Gastrocnemius medialis (tissue), 4 donors: Measurements from ENCODE around the gene CACNA2D3. TPM values are rescaled to one million over a fixed set of nuclear protein-coding genes. Genes with fewer than 3 reads are reported as not detected.

Source experiments
- ATAC-seq, 2 donors: fragments of 150-250 bp; one replicate each; pipeline ENCODE4 v1.9.1; 2016
- DNase-seq, 2 donors: peaks; one replicate each; pipeline ENCODE4 v3.0.0-alpha.2; 2019
- H3K27ac ChIP-seq, 4 donors: fragments of 200-600 bp; sonication (generic); 1 replicate in 1 of 4; 2 replicates in 3 of 4; pipeline ENCODE4 v1.5.1; 2016 to 2018; ENCODE audit warnings: mild to moderate bottlenecking in 2 of 4, moderate library complexity in 1 of 4
- H3K27me3 ChIP-seq, 3 donors: fragments of 200-600 bp; sonication (generic) in 2 of 3; 1 replicate in 1 of 3; 2 replicates in 2 of 3; pipeline versions ENCODE4 v1.5.1 to v1.6.0; 2016 to 2019; ENCODE audit warnings: mild to moderate bottlenecking in 1 of 3, moderate library complexity in 1 of 3
- H3K36me3 ChIP-seq, 2 donors: fragments of 200-600 bp; sonication (generic) in 1 of 2; one replicate each; pipeline ENCODE4 v1.5.1; 2017 to 2018
- H3K4me1 ChIP-seq, 2 donors: fragments of 200-600 bp; sonication (generic) in 1 of 2; one replicate each; pipeline ENCODE4 v1.5.1; 2016 to 2017; ENCODE audit warnings: mild to moderate bottlenecking in 2 of 2
- H3K4me3 ChIP-seq, 4 donors: fragments of 200-600 bp; sonication (generic) in 3 of 4; 1 replicate in 1 of 4; 2 replicates in 3 of 4; pipeline ENCODE4 v1.5.1; 2016 to 2019; ENCODE audit warnings: mild to moderate bottlenecking in 2 of 4
- H3K9me3 ChIP-seq, 3 donors: fragments of 200-600 bp; sonication (generic) in 2 of 3; 1 replicate in 1 of 3; 2 replicates in 2 of 3; pipeline ENCODE4 v1.5.1; 2016 to 2019
- CTCF ChIP-seq, 5 experiments: fragments of 450-650 bp in 3 of 5; fragments of 200-600 bp in 2 of 5; sonication (generic) in 2 of 5; IDR thresholded peaks in 4 of 5; conservative IDR thresholded peaks in 1 of 5; 1 replicate in 4 of 5; 2 replicates in 1 of 5; pipeline ENCODE4 v1.5.1; 2016 to 2019; ENCODE audit warnings: antibody characterized with exemption in 5 of 5, mild to moderate bottlenecking in 3 of 5, moderate library complexity in 3 of 5
- POLR2A ChIP-seq, 2 donors: fragments of 450-650 bp; IDR thresholded peaks; one replicate each; pipeline ENCODE4 v1.6.1; 2017; ENCODE audit warnings: antibody characterized with exemption in 2 of 2, mild to moderate bottlenecking in 2 of 2, moderate library complexity in 2 of 2
- in situ Hi-C, 4 donors: fragments of 200-750 bp; cut with MboI; loops; one replicate each; pipeline versions ENCODE4 v1.15.0 to v1.8.0; 2017; ENCODE audit warnings: low sequenced_read_pairs in 4 of 4
- intact Hi-C: fragments of 100-400 bp; cut with DNase I; formaldehyde crosslinking; loops from one replicate; pipeline ENCODE4 v1.15.1; 2023; ENCODE audit warnings: low total_unique reads
- total RNA-seq, 4 donors: library from RNA; depleted of rRNA; stranded (reverse); fragments of >200 nt; gene quantifications; one replicate each; pipeline versions ENCODE4 v1.1.0 to v1.2.3, GENCODE V29; 2016

CACNA2D3 gene
- total RNA-seq, 4 donors from 2014 or later, result 4.7 to 14.4 (median 7.1) TPM

- intact Hi-C loops (no loop called here), in situ Hi-C loops (no loop called here)
- H3K36me3 ChIP-seq, result no peaks in the 10 kb centered on the region
- H3K27ac ChIP-seq, result no peak overlapping the region
- H3K9me3 ChIP-seq, result no peaks in the 10 kb centered on the region
- no peak overlapping the region for H3K4me3 ChIP-seq
- ATAC-seq, result no peak
- no peak for TF ChIP-seq POLR2A (IDR thresholded peaks at IDR 0.05)
- TF ChIP-seq CTCF (IDR thresholded peaks at IDR 0.05 in 4 of 5, conservative IDR thresholded peaks at IDR 0.05 in 1 of 5), result no peak
- no peaks in the 10 kb centered on the region for H3K4me1 ChIP-seq
- DNase-seq, result no peak
- H3K27me3 ChIP-seq, result no peaks in the 10 kb centered on the region
Measured at GRCh38 chr3:54517424-54517823, 395.1 kb downstream of the CACNA2D3 start.

- ATAC-seq (no peak), DNase-seq (no peak)
- no peak overlapping the region for H3K4me3 ChIP-seq
- intact Hi-C loops (no loop called here), in situ Hi-C loops (no loop called here)
- no peaks in the 10 kb centered on the region for H3K9me3 ChIP-seq
- no peaks in the 10 kb centered on the region for H3K4me1 ChIP-seq
- no peaks in the 10 kb centered on the region for H3K36me3 ChIP-seq
- H3K27me3 ChIP-seq, result no peaks in the 10 kb centered on the region
- no peak for TF ChIP-seq POLR2A (IDR thresholded peaks at IDR 0.05)
- no peak for TF ChIP-seq CTCF (IDR thresholded peaks at IDR 0.05 in 4 of 5, conservative IDR thresholded peaks at IDR 0.05 in 1 of 5)
- H3K27ac ChIP-seq, result no peak overlapping the region
Measured at GRCh38 chr3:54518011-54518675, 395.8 kb downstream of the CACNA2D3 start.

GRCh38 chr3:54519493-54519892 is 397.1 kb downstream of the CACNA2D3 start:
- in situ Hi-C loops, result no loop called here

GRCh38 chr3:54520060-54520459 is 397.7 kb downstream of the CACNA2D3 start:
- in situ Hi-C loops, result no loop called here
- intact Hi-C loops, result no loop called here
- peak in 1 of 2 donors; percentile 30 for DNase-seq
- Histone ChIP-seq H3K4me1 (no peaks in the 10 kb centered on the region), H3K9me3 (no peaks in the 10 kb centered on the region), H3K4me3 (no peak overlapping the region), H3K36me3 (no peaks in the 10 kb centered on the region), H3K27ac (no peak overlapping the region), H3K27me3 (no peaks in the 10 kb centered on the region)
- peak; percentile 46 to 73 for ATAC-seq
- no peak for TF ChIP-seq POLR2A (IDR thresholded peaks at IDR 0.05)

More at GRCh38 chr3:54519493-54519892, 397.1 kb downstream of the CACNA2D3 start:
- no peak for TF ChIP-seq CTCF (IDR thresholded peaks at IDR 0.05 in 4 of 5, conservative IDR thresholded peaks at IDR 0.05 in 1 of 5)
- no peak for TF ChIP-seq POLR2A (IDR thresholded peaks at IDR 0.05)
- no peak for DNase-seq
- H3K27ac ChIP-seq, result no peak overlapping the region
- intact Hi-C loops, result no loop called here
- H3K36me3 ChIP-seq, result no peaks in the 10 kb centered on the region
- no peaks in the 10 kb centered on the region for H3K27me3 ChIP-seq
- no peaks in the 10 kb centered on the region for H3K9me3 ChIP-seq
- ATAC-seq, result no peak
- no peaks in the 10 kb centered on the region for H3K4me1 ChIP-seq
- H3K4me3 ChIP-seq, result no peak overlapping the region

GRCh38 chr3:54527521-54527920 is 405.2 kb downstream of the CACNA2D3 start:
- TF ChIP-seq CTCF (IDR thresholded peaks at IDR 0.05 in 4 of 5, conservative IDR thresholded peaks at IDR 0.05 in 1 of 5) (no peak), POLR2A (IDR thresholded peaks at IDR 0.05) (no peak)
- peak; percentile 84 to 91 for ATAC-seq
- Histone ChIP-seq H3K4me1 (peaks cover 8 to 34% of the 10 kb centered on the region in 2 donors), H3K4me3 (no peak overlapping the region), H3K27me3 (no peaks in the 10 kb centered on the region), H3K9me3 (peaks cover 0 to 3% (median 0%) of the 10 kb centered on the region in 3 donors), H3K27ac (peak overlapping the region in 2 of 4 donors; percentile 58 to 71), H3K36me3 (no peaks in the 10 kb centered on the region)
- intact Hi-C loops, result no loop called here
- DNase-seq, result peak; percentile 11 to 47
- in situ Hi-C loops, result no loop called here
